A673 (cell line): ENCODE data around the gene TMC3. TPM values are rescaled to one million over a fixed set of nuclear protein-coding genes. Genes with fewer than 3 reads are reported as not detected.

Experiments used
- BruUV-seq: library from RNA; stranded (reverse); fragments of 400-500 nt; replicated peaks from 2 replicates; lab custom pipeline; 2021; lab: Mats Ljungman, UMichigan
- CTCF ChIA-PET: fragments of 300-600 bp; sonication (Branson Sonifier 250); formaldehyde crosslinking; loops from one replicate; lab custom pipeline; 2022; ENCODE audit warnings: antibody characterized with exemption; lab: Charles Lee
- POLR2A ChIA-PET: fragments of 300-600 bp; sonication (Branson Sonifier 250); formaldehyde crosslinking; loops from one replicate; lab custom pipeline; 2022; ENCODE audit warnings: antibody characterized with exemption; ENCODE audit not compliant: low non-redundant PET; lab: Charles Lee
- DNase-seq: peaks from one replicate; pipeline ENCODE4 v3.0.0-alpha.2; 2015; ENCODE audit warnings: low spot score
- H3K27ac ChIP-seq: fragments of 200-600 bp; sonication (generic); 2 replicates; pipeline ENCODE4 v1.5.1; 2016; ENCODE audit warnings: mixed run types, low read depth, mild to moderate bottlenecking, mixed read lengths, antibody characterized with exemption, low read length; ENCODE audit not compliant: poor library complexity, severe bottlenecking
- H3K27me3 ChIP-seq: fragments of 200-600 bp; sonication (generic); replicated peaks from 2 replicates; pipeline ENCODE4 v1.6.1; 2017; ENCODE audit warnings: mixed run types, low read depth, mild to moderate bottlenecking, mixed read lengths, antibody characterized with exemption, low read length; ENCODE audit not compliant: insufficient read depth, poor library complexity
- H3K36me3 ChIP-seq: fragments of 200-600 bp; sonication (generic); 2 replicates; pipeline ENCODE4 v1.6.1; 2016; ENCODE audit warnings: mixed run types, mild to moderate bottlenecking, mixed read lengths, antibody characterized with exemption, low read length; ENCODE audit not compliant: insufficient read depth, poor library complexity, severe bottlenecking
- H3K4me1 ChIP-seq: fragments of 200-600 bp; sonication (generic); 2 replicates; pipeline ENCODE4 v1.6.1; 2017; ENCODE audit warnings: mixed run types, mild to moderate bottlenecking, mixed read lengths, antibody characterized with exemption, low read length; ENCODE audit not compliant: insufficient read depth, poor library complexity, severe bottlenecking
- H3K4me3 ChIP-seq: fragments of 200-600 bp; sonication (generic); 2 replicates; pipeline ENCODE4 v1.5.1; 2016; ENCODE audit warnings: low read depth, mixed run types, mild to moderate bottlenecking, mixed read lengths, low read length; ENCODE audit not compliant: poor library complexity, severe bottlenecking
- H3K9me3 ChIP-seq: fragments of 200-600 bp; sonication (generic); 2 replicates; pipeline ENCODE4 v1.6.1; 2016; ENCODE audit warnings: mixed run types, low read depth, mild to moderate bottlenecking, mixed read lengths, antibody characterized with exemption, low read length; ENCODE audit not compliant: poor library complexity, severe bottlenecking
- EZH2 ChIP-seq: fragments of 200-600 bp; sonication (generic); IDR thresholded peaks from 2 replicates; pipeline ENCODE4 v1.6.1; 2017; ENCODE audit warnings: borderline replicate concordance, low read depth, mild to moderate bottlenecking, mixed read lengths, antibody characterized with exemption, low read length; ENCODE audit not compliant: poor library complexity, severe bottlenecking
- intact Hi-C: fragments of 100-400 bp; cut with micrococcal nuclease; formaldehyde crosslinking; loops from one replicate; pipeline ENCODE4 v1.10.0; 2022; ENCODE audit not compliant: unreplicated experiment
- total RNA-seq: library from RNA; stranded (reverse); gene quantifications from 2 replicates; pipeline ENCODE4 v1.2.3, GENCODE V29; 2021
- TF ChIP-seq, protein P1 (sequence below): fragments of 300-800, 200-600 bp; sonication (generic); conservative IDR thresholded peaks from 2 replicates; pipeline ENCODE4 v1.5.1; 2017; ENCODE audit warnings: low read depth, mild to moderate bottlenecking, antibody characterized with exemption, low read length, moderate library complexity, mixed read lengths

Gene TMC3
- total RNA-seq, 1 experiment from 2014 or later = not detected

DNA sequence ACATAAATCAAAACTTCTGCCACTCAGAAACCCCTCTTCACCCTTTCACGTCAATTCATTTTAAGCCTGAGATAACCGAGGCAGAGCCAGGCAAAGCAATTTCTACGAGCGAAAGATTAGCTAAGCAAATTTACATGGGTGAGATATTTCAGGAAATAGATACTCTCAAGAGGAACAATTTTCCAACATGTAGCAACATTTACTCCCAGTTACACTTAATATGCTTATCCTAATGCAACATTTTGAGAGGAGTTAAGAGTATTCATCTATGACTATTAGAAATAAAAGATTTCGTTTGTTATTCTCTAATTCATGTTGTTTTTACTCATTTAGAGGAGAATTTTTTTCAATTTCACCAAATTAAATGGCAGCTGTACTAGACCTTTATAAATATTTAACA, 837 bp downstream of the TMC3 start:
- BruUV-seq = no TSS peak
- ChIA-PET CTCF (no interaction called here), POLR2A (no interaction called here)
- H3K4me1 ChIP-seq = peaks cover 5% of the 10 kb centered on the region
- TF ChIP-seq EZH2 = no peak
- TF ChIP-seq, protein P1, sequence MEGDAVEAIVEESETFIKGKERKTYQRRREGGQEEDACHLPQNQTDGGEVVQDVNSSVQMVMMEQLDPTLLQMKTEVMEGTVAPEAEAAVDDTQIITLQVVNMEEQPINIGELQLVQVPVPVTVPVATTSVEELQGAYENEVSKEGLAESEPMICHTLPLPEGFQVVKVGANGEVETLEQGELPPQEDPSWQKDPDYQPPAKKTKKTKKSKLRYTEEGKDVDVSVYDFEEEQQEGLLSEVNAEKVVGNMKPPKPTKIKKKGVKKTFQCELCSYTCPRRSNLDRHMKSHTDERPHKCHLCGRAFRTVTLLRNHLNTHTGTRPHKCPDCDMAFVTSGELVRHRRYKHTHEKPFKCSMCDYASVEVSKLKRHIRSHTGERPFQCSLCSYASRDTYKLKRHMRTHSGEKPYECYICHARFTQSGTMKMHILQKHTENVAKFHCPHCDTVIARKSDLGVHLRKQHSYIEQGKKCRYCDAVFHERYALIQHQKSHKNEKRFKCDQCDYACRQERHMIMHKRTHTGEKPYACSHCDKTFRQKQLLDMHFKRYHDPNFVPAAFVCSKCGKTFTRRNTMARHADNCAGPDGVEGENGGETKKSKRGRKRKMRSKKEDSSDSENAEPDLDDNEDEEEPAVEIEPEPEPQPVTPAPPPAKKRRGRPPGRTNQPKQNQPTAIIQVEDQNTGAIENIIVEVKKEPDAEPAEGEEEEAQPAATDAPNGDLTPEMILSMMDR = no peak
- H3K27ac ChIP-seq = no peak overlapping the region
- H3K27me3 ChIP-seq = peaks cover 23% of the 10 kb centered on the region
- no peak for DNase-seq
- no peaks in the 10 kb centered on the region for H3K36me3 ChIP-seq
- intact Hi-C loops = no loop called here
- H3K9me3 ChIP-seq = no peaks in the 10 kb centered on the region
- H3K4me3 ChIP-seq = no peak overlapping the region

DNA sequence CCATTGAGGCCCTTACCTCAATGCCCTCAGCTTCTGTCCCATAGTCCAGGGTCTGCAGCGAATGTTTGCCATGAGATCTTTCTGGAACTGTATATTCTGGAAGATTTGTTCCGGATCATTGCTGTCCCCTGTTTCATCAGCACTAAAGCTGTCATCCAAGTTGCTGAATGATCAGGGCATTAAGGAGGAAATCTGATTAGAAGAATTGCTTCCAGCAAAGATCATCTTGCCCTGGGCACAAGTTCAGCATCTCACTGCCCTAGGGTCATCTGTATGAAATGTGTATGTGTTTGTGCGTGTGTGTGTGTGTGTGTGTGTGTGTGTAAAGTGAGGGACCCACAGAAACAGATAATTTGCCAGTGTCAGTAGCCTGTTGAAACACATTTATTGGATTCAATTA, 1.4 kb downstream of the TMC3 start:
- DNase-seq = no peak
- H3K4me3 ChIP-seq = no peak overlapping the region
- H3K9me3 ChIP-seq = no peaks in the 10 kb centered on the region
- no peak overlapping the region for H3K27ac ChIP-seq
- ChIA-PET CTCF (no interaction called here), POLR2A (no interaction called here)
- peaks cover 17% of the 10 kb centered on the region for H3K27me3 ChIP-seq
- no peaks in the 10 kb centered on the region for H3K36me3 ChIP-seq
- no TSS peak for BruUV-seq
- H3K4me1 ChIP-seq = peaks cover 5% of the 10 kb centered on the region
- intact Hi-C loops = no loop called here
- no peak for TF ChIP-seq EZH2
- TF ChIP-seq, protein P1 = no peak

DNA sequence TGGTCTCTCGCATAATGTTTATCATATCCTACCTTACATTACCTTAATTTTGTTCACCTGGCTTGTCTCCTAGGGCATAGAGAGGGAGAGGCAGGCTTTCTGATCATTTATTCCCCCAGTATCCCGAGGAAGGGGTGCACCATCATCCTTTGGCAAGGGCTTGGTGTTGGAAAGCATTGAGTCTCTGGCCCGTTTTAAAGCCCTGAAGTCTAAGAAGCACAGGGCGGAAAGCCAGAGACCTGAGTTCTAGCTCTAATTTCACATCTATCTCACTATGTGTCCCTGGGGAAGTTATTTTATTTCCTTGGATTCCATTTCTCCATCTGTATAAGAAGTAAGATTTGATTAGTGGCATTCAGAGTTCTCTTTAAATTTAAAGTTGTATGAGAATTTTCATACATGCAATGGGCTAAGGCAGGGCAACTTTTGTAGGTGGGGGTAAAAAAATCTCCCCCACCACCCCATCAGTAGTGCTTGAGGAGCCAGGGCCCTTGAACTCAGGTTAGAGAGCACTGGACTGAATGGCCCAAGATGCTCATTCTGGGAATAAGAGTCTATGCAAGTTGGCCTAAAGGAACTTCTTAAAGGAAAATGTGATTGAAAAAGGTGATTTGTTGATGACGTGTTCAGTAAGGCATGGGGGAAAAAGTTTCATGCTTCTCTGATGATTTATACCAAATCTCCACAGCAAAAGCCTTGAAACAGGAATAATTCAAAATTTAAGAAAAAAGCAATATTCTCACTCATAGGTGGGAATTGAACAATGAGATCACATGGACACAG, 10.1 kb downstream of the TMC3 start:
- H3K9me3 ChIP-seq = no peaks in the 10 kb centered on the region
- ChIA-PET CTCF (no interaction called here), POLR2A (no interaction called here)
- H3K27ac ChIP-seq = no peak overlapping the region
- peaks cover 11% of the 10 kb centered on the region for H3K27me3 ChIP-seq
- TF ChIP-seq EZH2 = no peak
- TF ChIP-seq, protein P1 = no peak
- intact Hi-C loops = no loop called here
- no peak for DNase-seq
- BruUV-seq = no TSS peak
- no peaks in the 10 kb centered on the region for H3K4me1 ChIP-seq
- no peaks in the 10 kb centered on the region for H3K36me3 ChIP-seq
- H3K4me3 ChIP-seq = no peak overlapping the region
